GM23248 (cell line): Measurements from ENCODE around the gene TRPC4.

Experiments
- EZH2 ChIP-seq: fragments of 200-600 bp; sonication (generic); IDR thresholded peaks from 2 replicates; pipeline ENCODE4 v1.6.1; 2018; ENCODE audit warnings: antibody characterized with exemption, mild to moderate bottlenecking; ENCODE audit not compliant: insufficient read depth, poor library complexity, severe bottlenecking
- EZH2phosphoT487 ChIP-seq: fragments of 200-600 bp; sonication (generic); IDR thresholded peaks from 2 replicates; pipeline ENCODE4 v1.6.1; 2018; ENCODE audit warnings: antibody characterized with exemption, moderate library complexity, mild to moderate bottlenecking, low read depth; ENCODE audit not compliant: insufficient read depth

DNA sequence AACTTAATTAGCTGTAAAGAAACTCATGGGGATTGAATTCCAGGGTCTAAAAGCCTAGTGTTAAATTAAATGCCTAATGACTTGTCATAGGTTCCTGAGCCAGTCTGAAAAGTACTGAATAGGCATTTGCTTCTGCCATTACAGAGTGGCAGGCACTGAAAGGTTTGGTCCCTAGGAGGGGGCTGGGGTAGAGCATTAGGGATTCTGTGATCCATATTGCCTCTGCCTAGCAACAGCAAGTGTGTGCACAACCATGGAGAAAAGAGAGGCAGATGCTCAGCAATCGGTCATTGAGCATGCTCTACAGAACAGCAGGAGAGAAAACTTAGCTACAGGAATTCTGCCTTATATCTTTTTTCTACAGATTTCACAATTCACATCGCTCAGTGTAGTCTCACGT is 133.5 kb downstream of the TRPC4 start:
- no peak for TF ChIP-seq EZH2
- no peak for TF ChIP-seq EZH2phosphoT487
